Stromal cell of bone marrow (primary cell): ENCODE data around the gene PAIP2.
"Not testable (repeated sequence)": the region's sequence is repeated elsewhere in the genome, so short reads cannot be mapped to it uniquely, and the experiment has no call there.

Experiments used
- DNase-seq: peaks from one replicate; pipeline ENCODE4 v3.0.0-alpha.2; 2012; ENCODE audit warnings: low read depth

Gene PAIP2

GRCh38 chr5:139341689-139342422, at the start of gene PAIP2:
Gene PAIP2 (plus strand): TSS chr5:139341854. CDS start chr5:139363785, 21,931 bp downstream.
- peak; percentile 93 for DNase-seq

- DNase-seq = no peak
These were observed 48.5 kb upstream of the PAIP2 start for GRCh38 chr5:139293202-139293506.

- DNase-seq = peak; percentile 93
These were observed 47.9 kb upstream of the PAIP2 start, which contains the start of gene MATR3 for GRCh38 chr5:139293507-139294373. Gene MATR3 (plus strand): TSS chr5:139293740. CDS start chr5:139307416, 13,676 bp downstream.

- peak; percentile 71 for DNase-seq
These were observed 47.1 kb upstream of the PAIP2 start for GRCh38 chr5:139294374-139295165.

- no peak for DNase-seq
These were observed 46.2 kb upstream of the PAIP2 start for GRCh38 chr5:139295346-139296057.

GRCh38 chr5:139296198-139296597, 45.5 kb upstream of the PAIP2 start:
- no peak for DNase-seq

GRCh38 chr5:139296862-139297326, 44.8 kb upstream of the PAIP2 start:
- no peak for DNase-seq

GRCh38 chr5:139297439-139298133, 44.1 kb upstream of the PAIP2 start:
- no peak for DNase-seq

- no peak for DNase-seq
These were observed 43.4 kb upstream of the PAIP2 start for GRCh38 chr5:139298242-139298641.

GRCh38 chr5:139299486-139299885, 42.2 kb upstream of the PAIP2 start:
- DNase-seq = no peak

GRCh38 chr5:139301808-139302499, 39.7 kb upstream of the PAIP2 start:
- no peak for DNase-seq

- no peak for DNase-seq
These were observed 37.0 kb upstream of the PAIP2 start for GRCh38 chr5:139304391-139305324.

GRCh38 chr5:139306197-139306596, 35.5 kb upstream of the PAIP2 start:
- DNase-seq = no peak

GRCh38 chr5:139306628-139307379, 34.9 kb upstream of the PAIP2 start:
- DNase-seq = no peak

- no peak for DNase-seq
These were observed 32.9 kb upstream of the PAIP2 start for GRCh38 chr5:139308797-139309196.

GRCh38 chr5:139310715-139311186, 30.9 kb upstream of the PAIP2 start:
- not testable (repeated sequence) for DNase-seq

- no peak for DNase-seq
These were observed 29.6 kb upstream of the PAIP2 start for GRCh38 chr5:139312075-139312474.

- DNase-seq = no peak
These were observed 27.4 kb upstream of the PAIP2 start for GRCh38 chr5:139314276-139314675.
